IMR-90 (cell line): ENCODE measurements around the gene NDUFS7. TPM values are rescaled to one million over a fixed set of nuclear protein-coding genes. Genes with fewer than 3 reads are reported as not detected.
A peak's percentile ranks its signal among the peaks of the same experiment; 100 is the strongest.

Source experiments
- ATAC-seq: fragments of 200-7000 bp; cut with Tn5 transposase; 2 replicates; pipeline ENCODE4 v1.9.1; 2020; ENCODE audit warnings: low read depth, mild to moderate bottlenecking, moderate library complexity
- BruUV-seq: library from RNA; stranded (reverse); fragments of 400-500 nt; replicated peaks from 2 replicates; lab custom pipeline; 2021; lab: Mats Ljungman, UMichigan
- CTCF ChIA-PET: fragments of 300-600 bp; formaldehyde crosslinking; extraction: SDS; loops from one replicate; lab custom pipeline; 2021; ENCODE audit warnings: antibody characterized with exemption; lab: Yijun Ruan, JAX
- POLR2A ChIA-PET: fragments of 300-600 bp; sonication (Branson Sonifier 250); formaldehyde crosslinking; loops from one replicate; lab custom pipeline; 2022; ENCODE audit warnings: antibody characterized with exemption; ENCODE audit not compliant: unreplicated experiment; lab: Charles Lee
- DNase-seq: peaks from one replicate; pipeline ENCODE4 v3.0.0; 2013
- H2AFZ ChIP-seq: replicated peaks from 2 replicates; pipeline ENCODE3; 2013; ENCODE audit warnings: low read length, mild to moderate bottlenecking; ENCODE audit not compliant: poor library complexity
- H2AK5ac ChIP-seq: 2 replicates; pipeline ENCODE4 v1.6.1; 2013; ENCODE audit warnings: low read depth, low read length, inconsistent platforms
- H2AK9ac ChIP-seq: replicated peaks from 2 replicates; pipeline ENCODE3; 2013; ENCODE audit warnings: mild to moderate bottlenecking, low read depth, low read length, moderate library complexity; ENCODE audit not compliant: poor library complexity
- H2BK120ac ChIP-seq: 2 replicates; pipeline ENCODE4 v1.6.1; 2013; ENCODE audit warnings: low read depth, low read length, inconsistent platforms
- H2BK15ac ChIP-seq: 3 replicates; pipeline ENCODE4 v1.6.1; 2013; ENCODE audit warnings: low read depth, low read length, inconsistent platforms
- H2BK20ac ChIP-seq: 2 replicates; pipeline ENCODE4 v1.6.1; 2013; ENCODE audit warnings: low read depth, mild to moderate bottlenecking, inconsistent platforms, low read length, moderate library complexity
- H2BK5ac ChIP-seq: 2 replicates; pipeline ENCODE4 v1.6.1; 2013; ENCODE audit warnings: mild to moderate bottlenecking, low read depth, low read length, inconsistent platforms; ENCODE audit not compliant: poor library complexity, severe bottlenecking
- H3K14ac ChIP-seq: replicated peaks from 2 replicates; pipeline ENCODE4 v1.6.1; 2013; ENCODE audit warnings: low read depth, low read length, inconsistent platforms
- H3K18ac ChIP-seq: 2 replicates; pipeline ENCODE4 v1.6.1; 2013; ENCODE audit warnings: low read depth, low read length, control low read depth
- H3K23ac ChIP-seq: 2 replicates; pipeline ENCODE4 v1.6.1; 2013; ENCODE audit warnings: low read depth, low read length, inconsistent platforms
- H3K27ac ChIP-seq: 2 replicates; pipeline ENCODE4 v1.5.1; 2013; ENCODE audit warnings: mild to moderate bottlenecking, control low read depth, low read length; ENCODE audit not compliant: insufficient read depth
- H3K27me3 ChIP-seq: 2 replicates; pipeline ENCODE4 v1.6.1; 2013; ENCODE audit warnings: low read length; ENCODE audit not compliant: control insufficient read depth, insufficient read depth
- H3K36me3 ChIP-seq: 2 replicates; pipeline ENCODE4 v1.6.1; 2013; ENCODE audit warnings: low read length, mixed read lengths; ENCODE audit not compliant: control insufficient read depth, insufficient read depth
- H3K4ac ChIP-seq: 2 replicates; pipeline ENCODE4 v1.6.1; 2013; ENCODE audit warnings: low read depth, low read length, inconsistent platforms
- H3K4me1 ChIP-seq: 2 replicates; pipeline ENCODE4 v1.6.1; 2013; ENCODE audit warnings: low read length, mixed read lengths; ENCODE audit not compliant: control insufficient read depth, insufficient read depth
- H3K4me2 ChIP-seq: 2 replicates; pipeline ENCODE4 v1.6.1; 2013; ENCODE audit warnings: low read depth, mild to moderate bottlenecking, control low read depth, low read length, moderate library complexity
- H3K4me3 ChIP-seq: 2 replicates; pipeline ENCODE4 v1.5.1; 2013; ENCODE audit warnings: low read depth, mild to moderate bottlenecking, control low read depth, low read length, moderate library complexity; ENCODE audit not compliant: insufficient read depth
- H3K56ac ChIP-seq: 2 replicates; pipeline ENCODE4 v1.6.1; 2013; ENCODE audit warnings: low read length, inconsistent platforms; ENCODE audit not compliant: insufficient read depth; ENCODE audit errors: extremely low read depth
- H3K79me1 ChIP-seq, 2 experiments: 2 replicates each; pipeline ENCODE4 v1.6.1; 2013; ENCODE audit warnings: low read length in 2 of 2, inconsistent platforms in 1 of 2, low read depth in 1 of 2
- H3K9ac ChIP-seq: 2 replicates; pipeline ENCODE4 v1.6.1; 2013; ENCODE audit warnings: low read depth, low read length, control low read depth
- H3K9me1 ChIP-seq: 2 replicates; pipeline ENCODE4 v1.6.1; 2013; ENCODE audit warnings: low read length, inconsistent platforms; ENCODE audit not compliant: insufficient read depth
- H3K9me3 ChIP-seq: 2 replicates; pipeline ENCODE4 v1.6.1; 2013; ENCODE audit warnings: low read length; ENCODE audit not compliant: control insufficient read depth, insufficient read depth
- H4K20me1 ChIP-seq: 2 replicates; pipeline ENCODE4 v1.6.1; 2013; ENCODE audit warnings: low read length, inconsistent platforms; ENCODE audit not compliant: insufficient read depth
- H4K5ac ChIP-seq: 2 replicates; pipeline ENCODE4 v1.6.1; 2013; ENCODE audit warnings: mild to moderate bottlenecking, low read depth, low read length, control low read depth
- H4K8ac ChIP-seq, 2 experiments: 2 replicates each; pipeline ENCODE4 v1.6.1; 2013; ENCODE audit warnings: low read depth in 2 of 2, low read length in 2 of 2, control low read depth in 1 of 2, inconsistent platforms in 1 of 2
- H4K91ac ChIP-seq: 2 replicates; pipeline ENCODE4 v1.6.1; 2013; ENCODE audit warnings: low read depth, low read length, inconsistent platforms; ENCODE audit not compliant: insufficient read depth
- CHD1 ChIP-seq: IDR thresholded peaks from 2 replicates; pipeline ENCODE4 v1.6.1; 2012; ENCODE audit warnings: low read depth, low read length, improper control_type of control experiment
- ELK1 ChIP-seq: fragments of 150-350 bp; IDR thresholded peaks from 2 replicates; pipeline ENCODE4 v1.6.1; 2016; ENCODE audit warnings: low read depth, mild to moderate bottlenecking, low read length, moderate library complexity, borderline replicate concordance
- POLR2A ChIP-seq: IDR thresholded peaks from 2 replicates; pipeline ENCODE4 v1.6.1; 2012; ENCODE audit warnings: mild to moderate bottlenecking, low read depth, low read length
- SMC3 ChIP-seq: fragments of 150-350 bp; IDR thresholded peaks from 2 replicates; pipeline ENCODE4 v1.6.1; 2016; ENCODE audit warnings: low read depth, mild to moderate bottlenecking, antibody characterized with exemption, low read length, moderate library complexity
- WGBS, 2 experiments: methylation state at CpG; one replicate each; pipeline versions ENCODE4 v1.1.5 to v1.1.7; 2013; ENCODE audit warnings: missing lambda C conversion rate in 2 of 2; ENCODE audit not compliant: insufficient read length in 1 of 2; ENCODE audit errors: extremely low coverage in 2 of 2; 5-methylcytosine and 5-hydroxymethylcytosine counted together
- dilution Hi-C: fragments of 300-500 bp; cut with HindIII; formaldehyde crosslinking; loops from one replicate; pipeline ENCODE4 v1.14.3; 2018; ENCODE audit warnings: low sequenced_read_pairs; ENCODE audit not compliant: unreplicated experiment
- in situ Hi-C: fragments of 300-500 bp; cut with MboI; formaldehyde crosslinking; loops from 3 replicates; pipeline ENCODE4 v1.14.3; 2019; ENCODE audit warnings: low sequenced_read_pairs, inconsistent platforms, mixed read lengths
- intact Hi-C: fragments of 100-400 bp; cut with micrococcal nuclease; formaldehyde crosslinking; loops from 2 replicates; pipeline ENCODE4 v1.10.0; 2022
- polyA plus RNA-seq, 3 experiments: library from polyadenylated mRNA; depleted of rRNA; stranded (reverse); fragments of >200 nt; gene quantifications; 2 replicates each; pipeline ENCODE4 v1.2.3, GENCODE V29; 2012; ENCODE audit warnings: low replicate concordance in 1 of 3
- total RNA-seq: library from RNA; depleted of rRNA; stranded (reverse); fragments of >200 nt; gene quantifications from 2 replicates; pipeline ENCODE4 v1.2.3, GENCODE V29; 2012
- TF ChIP-seq, protein P1 (sequence below): fragments of 150-350 bp; IDR thresholded peaks from 2 replicates; pipeline ENCODE4 v1.6.1; 2017; ENCODE audit warnings: mild to moderate bottlenecking, antibody characterized with exemption, low read length, low read depth

Gene NDUFS7
- total and polyA plus RNA-seq, 2 of the 4 experiments (the other 2 are of a cell fraction) = 60.8 to 136 TPM

DNA sequence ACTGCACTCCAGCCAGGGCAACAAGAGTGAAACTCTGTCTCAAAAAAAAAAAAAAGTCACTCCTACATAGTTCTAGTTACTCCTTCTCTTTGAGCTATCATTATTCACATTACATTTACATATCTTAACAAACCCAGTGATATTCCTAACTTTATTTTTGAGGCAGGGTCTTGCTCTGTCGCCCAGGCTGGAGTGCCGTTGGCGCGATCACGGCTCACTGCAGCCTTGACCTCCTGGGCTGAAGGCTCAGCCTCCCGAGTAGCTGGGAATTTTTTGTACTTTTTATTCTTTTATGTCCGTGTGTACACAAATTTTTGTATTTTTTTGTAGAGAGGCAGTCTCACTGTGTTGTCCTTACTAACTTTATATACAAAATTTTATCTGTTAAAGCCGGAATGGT, 53.9 kb downstream of the NDUFS7 start:
- dilution Hi-C loops = no loop called here
- Histone ChIP-seq H4K5ac (no peak overlapping the region), H2AK5ac (no peak overlapping the region), H3K4me3 (no peak overlapping the region), H2BK20ac (no peak overlapping the region), H3K27me3 (no peaks in the 10 kb centered on the region), H2BK5ac (peak overlapping the region; percentile 33), H3K9ac (no peak overlapping the region), H3K18ac (no peak overlapping the region), H3K56ac (no peak overlapping the region), H4K8ac (peak overlapping the region; percentile 48 to 89; a peak in 1 of 4 replicates), H2AK9ac (no peak overlapping the region), H2BK120ac (no peak overlapping the region), H3K79me1 (peaks cover 26 to 42% of the 10 kb centered on the region in 2 experiments), H3K27ac (no peak overlapping the region), H3K4me2 (no peak overlapping the region), H4K20me1 (peaks cover 43% of the 10 kb centered on the region), H4K91ac (no peak overlapping the region), H3K9me3 (no peaks in the 10 kb centered on the region), H3K23ac (no peak overlapping the region), H3K4me1 (peaks cover 6% of the 10 kb centered on the region), H3K4ac (no peak overlapping the region), H2BK15ac (no peak overlapping the region), H3K36me3 (peaks cover 57% of the 10 kb centered on the region), H3K14ac (no peak overlapping the region), H2AFZ (no peak overlapping the region), H3K9me1 (no peaks in the 10 kb centered on the region; the same call in 1 of the 2 replicates)
- DNase-seq (no peak), ATAC-seq (no peak)
- no CpG with 5 or more reads among the region's 8 CpGs for WGBS, 2 experiments
- BruUV-seq = no TSS peak
- intact Hi-C loops = no loop called here
- TF ChIP-seq CHD1 (no peak), POLR2A (no peak), SMC3 (no peak), ELK1 (no peak)
- TF ChIP-seq, protein P1, sequence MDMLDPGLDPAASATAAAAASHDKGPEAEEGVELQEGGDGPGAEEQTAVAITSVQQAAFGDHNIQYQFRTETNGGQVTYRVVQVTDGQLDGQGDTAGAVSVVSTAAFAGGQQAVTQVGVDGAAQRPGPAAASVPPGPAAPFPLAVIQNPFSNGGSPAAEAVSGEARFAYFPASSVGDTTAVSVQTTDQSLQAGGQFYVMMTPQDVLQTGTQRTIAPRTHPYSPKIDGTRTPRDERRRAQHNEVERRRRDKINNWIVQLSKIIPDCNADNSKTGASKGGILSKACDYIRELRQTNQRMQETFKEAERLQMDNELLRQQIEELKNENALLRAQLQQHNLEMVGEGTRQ = no peak
- in situ Hi-C loops = no loop called here
- CTCF ChIA-PET = no interaction called here
- POLR2A ChIA-PET = interaction anchor here (0.6 kb wide), 1 partner anchor 140 kb away, joined by 9 read pairs; no protein-coding TSS in a partner anchor
